A549 (cell line): Measurements from ENCODE around the gene WDR38.

Experiments used
- CBX8 ChIP-seq: fragments of 200-600 bp; sonication (generic); IDR thresholded peaks from 2 replicates; pipeline ENCODE4 v1.6.1; 2016
- EP300 ChIP-seq, 2 experiments: fragments of >200 bp; sonication (Bioruptor Twin); formaldehyde crosslinking; IDR thresholded peaks; 2 replicates in 1 of 2; 3 replicates in 1 of 2; pipeline ENCODE4 v1.6.1; 2016 to 2017
- NR3C1 ChIP-seq: fragments of >200 bp; sonication (Bioruptor Twin); formaldehyde crosslinking; IDR thresholded peaks from 3 replicates; pipeline ENCODE4 v1.6.1; 2017
- ZC3H11A ChIP-seq: fragments of 450-650 bp; IDR thresholded peaks from 2 replicates; pipeline ENCODE4 v1.6.1; 2014; ENCODE audit warnings: antibody characterized with exemption, mild to moderate bottlenecking
- TF ChIP-seq, protein P1 (sequence below): fragments of >200 bp; sonication (Bioruptor Twin); formaldehyde crosslinking; IDR thresholded peaks from 3 replicates; pipeline ENCODE4 v1.5.1; 2016

DNA sequence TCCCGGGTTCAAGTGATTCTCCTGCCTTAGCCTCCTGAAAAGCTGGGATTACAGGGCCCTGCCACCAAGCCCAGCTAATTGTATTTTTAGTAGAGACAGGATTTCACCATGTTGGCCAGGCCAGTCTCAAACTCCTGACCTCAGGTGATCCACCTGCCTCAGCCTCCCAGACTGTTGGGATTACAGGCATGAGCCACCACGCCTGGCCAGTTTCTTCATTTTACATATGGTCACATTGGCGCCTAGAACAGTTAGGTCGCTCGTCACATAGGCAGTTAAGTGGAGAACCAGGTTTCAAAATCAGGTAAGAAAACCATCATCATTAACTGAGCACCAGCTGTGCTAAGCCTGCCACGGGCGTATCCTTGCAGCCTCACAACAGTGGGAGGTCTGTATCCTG lies 40.2 kb upstream of the WDR38 start:
- TF ChIP-seq, protein P1, sequence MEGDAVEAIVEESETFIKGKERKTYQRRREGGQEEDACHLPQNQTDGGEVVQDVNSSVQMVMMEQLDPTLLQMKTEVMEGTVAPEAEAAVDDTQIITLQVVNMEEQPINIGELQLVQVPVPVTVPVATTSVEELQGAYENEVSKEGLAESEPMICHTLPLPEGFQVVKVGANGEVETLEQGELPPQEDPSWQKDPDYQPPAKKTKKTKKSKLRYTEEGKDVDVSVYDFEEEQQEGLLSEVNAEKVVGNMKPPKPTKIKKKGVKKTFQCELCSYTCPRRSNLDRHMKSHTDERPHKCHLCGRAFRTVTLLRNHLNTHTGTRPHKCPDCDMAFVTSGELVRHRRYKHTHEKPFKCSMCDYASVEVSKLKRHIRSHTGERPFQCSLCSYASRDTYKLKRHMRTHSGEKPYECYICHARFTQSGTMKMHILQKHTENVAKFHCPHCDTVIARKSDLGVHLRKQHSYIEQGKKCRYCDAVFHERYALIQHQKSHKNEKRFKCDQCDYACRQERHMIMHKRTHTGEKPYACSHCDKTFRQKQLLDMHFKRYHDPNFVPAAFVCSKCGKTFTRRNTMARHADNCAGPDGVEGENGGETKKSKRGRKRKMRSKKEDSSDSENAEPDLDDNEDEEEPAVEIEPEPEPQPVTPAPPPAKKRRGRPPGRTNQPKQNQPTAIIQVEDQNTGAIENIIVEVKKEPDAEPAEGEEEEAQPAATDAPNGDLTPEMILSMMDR, result no peak
- TF ChIP-seq EP300 (IDR thresholded peaks at IDR 0.05) (no peak), CBX8 (no peak), ZC3H11A (no peak), NR3C1 (no peak)
